MM.1S (cell line): ENCODE results near the gene ANKRD52.
A peak's percentile ranks its signal among the peaks of the same experiment; 100 is the strongest.

Source experiments
- DNase-seq: peaks from one replicate; pipeline ENCODE4 v3.0.0-alpha.2; 2015
- H2AFZ ChIP-seq: fragments of 300-600 bp; sonication (generic); 2 replicates; pipeline ENCODE4 v1.6.0; 2016; ENCODE audit warnings: antibody characterized with exemption, low read length
- H3F3A ChIP-seq: fragments of 300-600 bp; sonication (generic); 2 replicates; pipeline ENCODE4 v1.6.1; 2016; ENCODE audit warnings: mild to moderate bottlenecking, antibody characterized with exemption, low read length, moderate library complexity, mixed read lengths; ENCODE audit not compliant: insufficient read depth
- H3K27ac ChIP-seq: fragments of 300-600 bp; sonication (generic); 2 replicates; pipeline ENCODE4 v1.5.1; 2016; ENCODE audit warnings: mild to moderate bottlenecking, low read length
- H3K27me3 ChIP-seq: fragments of 300-600 bp; sonication (generic); replicated peaks from 2 replicates; pipeline ENCODE4 v1.6.0; 2016; ENCODE audit warnings: low read length; ENCODE audit not compliant: insufficient read depth
- H3K36me3 ChIP-seq: fragments of 300-600 bp; sonication (generic); replicated peaks from 2 replicates; pipeline ENCODE4 v1.6.1; 2016; ENCODE audit warnings: mild to moderate bottlenecking, low read length, mixed read lengths; ENCODE audit not compliant: insufficient read depth
- H3K4me1 ChIP-seq: fragments of 300-600 bp; sonication (generic); 2 replicates; pipeline ENCODE4 v1.6.1; 2016; ENCODE audit warnings: low read length, mixed read lengths
- H3K4me2 ChIP-seq: fragments of 300-600 bp; sonication (generic); 2 replicates; pipeline ENCODE4 v1.6.0; 2016; ENCODE audit warnings: low read depth, low read length
- H3K4me3 ChIP-seq: fragments of 300-600 bp; sonication (generic); 2 replicates; pipeline ENCODE4 v1.5.1; 2016; ENCODE audit warnings: low read length, mixed read lengths
- H3K79me2 ChIP-seq: fragments of 300-600 bp; sonication (generic); 2 replicates; pipeline ENCODE4 v1.6.1; 2016; ENCODE audit warnings: mixed run types, low read length, mixed read lengths
- H3K9ac ChIP-seq: fragments of 300-600 bp; sonication (generic); 2 replicates; pipeline ENCODE4 v1.6.1; 2016; ENCODE audit warnings: low read length, mixed read lengths
- H3K9me2 ChIP-seq: fragments of 300-600 bp; sonication (generic); replicated peaks from 2 replicates; pipeline ENCODE4 v1.6.1; 2016; ENCODE audit warnings: mild to moderate bottlenecking, low read length, mixed read lengths; ENCODE audit not compliant: insufficient read depth
- H3K9me3 ChIP-seq: fragments of 300-600 bp; sonication (generic); replicated peaks from 2 replicates; pipeline ENCODE4 v1.6.1; 2016; ENCODE audit warnings: mild to moderate bottlenecking, low read length, mixed read lengths; ENCODE audit not compliant: insufficient read depth
- H4K20me1 ChIP-seq: fragments of 300-600 bp; sonication (generic); 2 replicates; pipeline ENCODE4 v1.6.1; 2016; ENCODE audit warnings: mild to moderate bottlenecking, low read length, moderate library complexity, mixed read lengths; ENCODE audit not compliant: insufficient read depth
- EZH2 ChIP-seq: fragments of 300-600 bp; sonication (generic); optimal IDR thresholded peaks from 2 replicates; pipeline ENCODE3; 2017; ENCODE audit warnings: low read depth, mild to moderate bottlenecking, antibody characterized with exemption, low read length, mixed read lengths
- EZH2phosphoT487 ChIP-seq: fragments of 300-600 bp; sonication (generic); IDR thresholded peaks from 2 replicates; pipeline ENCODE4 v1.6.1; 2018; ENCODE audit warnings: antibody characterized with exemption, low read length
- TF ChIP-seq, protein P1 (sequence below): fragments of 300-600 bp; sonication (generic); IDR thresholded peaks from 2 replicates; pipeline ENCODE4 v1.5.1; 2016; ENCODE audit warnings: antibody characterized with exemption, low read length, mixed read lengths

The ANKRD52 gene

DNA sequence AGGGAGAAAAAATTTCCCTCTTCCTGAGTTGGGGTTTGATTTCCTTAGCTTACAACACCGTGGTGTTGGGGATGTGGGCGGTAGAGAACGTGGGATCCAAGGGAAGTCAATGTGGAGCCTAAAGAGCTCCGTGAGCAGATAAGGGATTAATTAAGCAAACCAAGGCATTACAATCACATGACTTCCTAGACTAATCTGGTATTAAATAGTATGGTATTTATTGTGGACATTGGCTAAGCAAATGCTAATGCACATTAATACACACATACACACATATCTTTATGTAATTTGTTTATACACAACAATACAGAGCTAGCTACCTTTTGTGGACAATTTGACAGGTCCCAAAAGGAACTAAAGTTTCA is 35.7 kb downstream of the ANKRD52 start:
- peaks cover 18% of the 10 kb centered on the region for H3F3A ChIP-seq
- peaks cover 35% of the 10 kb centered on the region for H3K79me2 ChIP-seq
- H2AFZ ChIP-seq = peak overlapping the region; percentile 25
- TF ChIP-seq, protein P1, sequence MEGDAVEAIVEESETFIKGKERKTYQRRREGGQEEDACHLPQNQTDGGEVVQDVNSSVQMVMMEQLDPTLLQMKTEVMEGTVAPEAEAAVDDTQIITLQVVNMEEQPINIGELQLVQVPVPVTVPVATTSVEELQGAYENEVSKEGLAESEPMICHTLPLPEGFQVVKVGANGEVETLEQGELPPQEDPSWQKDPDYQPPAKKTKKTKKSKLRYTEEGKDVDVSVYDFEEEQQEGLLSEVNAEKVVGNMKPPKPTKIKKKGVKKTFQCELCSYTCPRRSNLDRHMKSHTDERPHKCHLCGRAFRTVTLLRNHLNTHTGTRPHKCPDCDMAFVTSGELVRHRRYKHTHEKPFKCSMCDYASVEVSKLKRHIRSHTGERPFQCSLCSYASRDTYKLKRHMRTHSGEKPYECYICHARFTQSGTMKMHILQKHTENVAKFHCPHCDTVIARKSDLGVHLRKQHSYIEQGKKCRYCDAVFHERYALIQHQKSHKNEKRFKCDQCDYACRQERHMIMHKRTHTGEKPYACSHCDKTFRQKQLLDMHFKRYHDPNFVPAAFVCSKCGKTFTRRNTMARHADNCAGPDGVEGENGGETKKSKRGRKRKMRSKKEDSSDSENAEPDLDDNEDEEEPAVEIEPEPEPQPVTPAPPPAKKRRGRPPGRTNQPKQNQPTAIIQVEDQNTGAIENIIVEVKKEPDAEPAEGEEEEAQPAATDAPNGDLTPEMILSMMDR = no peak
- TF ChIP-seq EZH2phosphoT487 (no peak), EZH2 (no peak)
- no peaks in the 10 kb centered on the region for H3K9me3 ChIP-seq
- H3K27ac ChIP-seq = peak overlapping the region; percentile 65; the same call in 1 of the 2 replicates
- H3K27me3 ChIP-seq = no peaks in the 10 kb centered on the region
- H3K36me3 ChIP-seq = no peaks in the 10 kb centered on the region
- peak overlapping the region; percentile 93 for H3K9ac ChIP-seq
- H3K4me1 ChIP-seq = peaks cover 9% of the 10 kb centered on the region; the same call in 1 of the 2 replicates
- peak overlapping the region; percentile 94 for H3K4me3 ChIP-seq
- DNase-seq = no peak
- no peaks in the 10 kb centered on the region for H4K20me1 ChIP-seq
- H3K9me2 ChIP-seq = no peaks in the 10 kb centered on the region
- H3K4me2 ChIP-seq = peak overlapping the region; percentile 98

DNA sequence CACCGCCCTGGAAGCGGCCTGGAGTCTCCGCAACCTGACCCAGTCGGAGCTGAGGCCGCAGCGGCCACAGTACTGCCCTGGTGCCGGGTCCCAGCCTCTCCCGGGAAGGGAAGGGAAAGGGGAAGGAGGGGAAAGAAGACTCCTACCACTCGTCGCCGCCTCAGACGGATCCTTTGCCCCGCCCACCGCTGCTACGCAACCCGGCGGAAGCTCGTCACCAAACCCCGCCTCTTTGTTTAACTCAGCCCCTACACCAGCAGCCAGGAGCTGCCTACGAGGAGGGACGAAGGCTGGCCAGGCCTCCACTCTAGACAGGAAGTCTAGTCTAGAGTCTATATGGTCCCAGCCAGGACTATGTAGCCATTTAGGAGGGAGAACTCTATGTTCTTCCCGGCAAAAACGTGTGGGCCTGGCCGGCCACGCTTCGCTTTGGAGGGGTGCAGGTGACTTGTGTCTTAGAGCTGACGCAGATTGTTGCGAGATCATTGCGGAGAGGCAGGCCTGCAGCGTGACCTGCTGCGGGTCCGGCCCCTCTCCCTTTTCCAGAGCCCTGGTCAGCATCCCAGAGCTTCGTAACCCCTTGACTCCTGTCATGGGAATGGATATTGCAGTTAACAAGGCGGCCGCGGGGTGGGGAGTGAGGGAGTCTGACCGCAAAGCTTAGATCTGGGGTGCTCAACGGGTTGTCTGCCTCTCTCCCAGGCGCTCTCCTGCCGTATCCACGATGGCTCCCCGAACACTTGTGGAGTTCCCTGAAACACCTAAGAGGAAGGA is 36.2 kb downstream of the ANKRD52 start, which contains the start of gene RNF41:
Gene RNF41 (minus strand): TSS at position 166 of the 774 bp plus-strand sequence. CDS start 7,875 bp downstream, outside the sequence.
- peak within 1 kb of the TSS; percentile 93 for H3K9ac ChIP-seq
- peak; percentile 96 for DNase-seq
- TF ChIP-seq, protein P1 = no peak
- TF ChIP-seq EZH2phosphoT487 (no peak), EZH2 (no peak)

DNA sequence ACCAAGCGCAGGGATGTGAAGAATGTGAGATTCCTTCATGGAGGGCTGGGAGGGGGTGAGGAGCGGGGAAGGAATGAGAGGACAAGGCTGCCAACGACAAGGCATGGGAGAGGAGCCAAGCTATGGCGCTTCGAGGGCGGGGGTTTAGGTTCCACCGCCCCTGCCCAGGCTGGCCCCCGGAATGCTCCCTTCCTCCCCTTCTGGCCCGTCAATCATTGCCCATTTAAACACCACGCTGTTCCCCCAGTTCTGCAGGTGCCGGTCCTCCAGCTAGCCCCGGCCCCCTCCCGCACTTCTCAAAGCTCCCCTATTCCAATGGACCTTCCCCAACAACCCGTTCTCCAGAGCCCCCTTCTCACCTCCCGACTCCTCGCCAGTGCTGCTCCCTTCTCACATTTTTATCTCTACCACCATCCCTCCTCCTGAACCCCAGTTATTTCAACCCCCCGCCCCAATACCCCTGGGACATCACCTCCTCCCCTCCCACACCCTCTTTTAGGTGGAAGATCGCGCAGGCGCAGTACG is 36.9 kb downstream of the ANKRD52 start:
- no peaks in the 10 kb centered on the region for H3K36me3 ChIP-seq
- peaks cover 39% of the 10 kb centered on the region for H3K79me2 ChIP-seq
- H3K9me2 ChIP-seq = no peaks in the 10 kb centered on the region
- H2AFZ ChIP-seq = peak overlapping the region; percentile 94
- no peaks in the 10 kb centered on the region for H3K27me3 ChIP-seq
- TF ChIP-seq, protein P1 = no peak
- TF ChIP-seq EZH2 (no peak), EZH2phosphoT487 (no peak)
- DNase-seq = no peak
- peak overlapping the region; percentile 98 for H3K4me2 ChIP-seq
- peak overlapping the region; percentile 65; the same call in 1 of the 2 replicates for H3K27ac ChIP-seq
- peak overlapping the region; percentile 93 for H3K9ac ChIP-seq
- H3K4me3 ChIP-seq = peak overlapping the region; percentile 94
- H3F3A ChIP-seq = peaks cover 18% of the 10 kb centered on the region
- no peaks in the 10 kb centered on the region for H4K20me1 ChIP-seq
- no peaks in the 10 kb centered on the region for H3K9me3 ChIP-seq
- H3K4me1 ChIP-seq = peaks cover 9% of the 10 kb centered on the region; the same call in 1 of the 2 replicates

More for the DNA sequence above, 36.2 kb downstream of the ANKRD52 start, which contains the start of gene RNF41:
- no peaks in the 10 kb centered on the region for H3K9me2 ChIP-seq
- no peaks in the 10 kb centered on the region for H3K27me3 ChIP-seq
- H3K4me2 ChIP-seq = peak within 1 kb of the TSS; percentile 98
- peaks cover 9% of the 10 kb centered on the region; the same call in 1 of the 2 replicates for H3K4me1 ChIP-seq
- peak within 1 kb of the TSS; percentile 94 for H3K4me3 ChIP-seq
- peaks cover 18% of the 10 kb centered on the region for H3F3A ChIP-seq
- H3K27ac ChIP-seq = peak within 1 kb of the TSS; percentile 65
- peaks cover 36% of the 10 kb centered on the region for H3K79me2 ChIP-seq
- no peaks in the 10 kb centered on the region for H4K20me1 ChIP-seq
- no peaks in the 10 kb centered on the region for H3K9me3 ChIP-seq
- H2AFZ ChIP-seq = peak within 1 kb of the TSS; percentile 94
- H3K36me3 ChIP-seq = no peaks in the 10 kb centered on the region
